ENCODE results near the gene SHC2.
"Not testable (repeated sequence)": the region's sequence is repeated elsewhere in the genome, so short reads cannot be mapped to it uniquely, and the experiment has no call there.

Gene SHC2

GRCh38 chr19:426725-427445 lies 33.9 kb downstream of the SHC2 start:
- no peak for FAIRE-seq
- DNase-seq (ENCODE audit: insufficient read length, low spot score): no peak

- no peak for FAIRE-seq
These were observed 35.8 kb downstream of the SHC2 start for GRCh38 chr19:425056-425455.

GRCh38 chr19:424546-424945 lies 36.3 kb downstream of the SHC2 start:
- no peak for FAIRE-seq
- no peak for DNase-seq (ENCODE audit: insufficient read length, low spot score)

More at GRCh38 chr19:425056-425455, 35.8 kb downstream of the SHC2 start:
- DNase-seq (ENCODE audit: insufficient read length, low spot score): no peak

GRCh38 chr19:423691-424466 lies 37.0 kb downstream of the SHC2 start:
- DNase-seq (ENCODE audit: insufficient read length, low spot score): no peak
- FAIRE-seq: no peak

GRCh38 chr19:422917-423226 lies 38.0 kb downstream of the SHC2 start:
- not testable (repeated sequence) for DNase-seq (ENCODE audit: insufficient read length, low spot score); FAIRE-seq

- no peak for FAIRE-seq
- DNase-seq (ENCODE audit: insufficient read length, low spot score): no peak
These were observed 38.5 kb downstream of the SHC2 start for GRCh38 chr19:422213-422916.

- DNase-seq (ENCODE audit: insufficient read length, low spot score) (no peak), FAIRE-seq (no peak)
These were observed 40.9 kb downstream of the SHC2 start for GRCh38 chr19:419721-420515.

GRCh38 chr19:418761-419671 lies 41.8 kb downstream of the SHC2 start:
- DNase-seq (ENCODE audit: insufficient read length, low spot score) (no peak), FAIRE-seq (no peak)

GRCh38 chr19:416416-416815 lies 44.4 kb downstream of the SHC2 start:
- DNase-seq (ENCODE audit: insufficient read length, low spot score) (no peak), FAIRE-seq (no peak)

GRCh38 chr19:415292-415691 lies 45.5 kb downstream of the SHC2 start:
- DNase-seq (ENCODE audit: insufficient read length, low spot score) (no peak), FAIRE-seq (no peak)

GRCh38 chr19:413756-414420 lies 46.9 kb downstream of the SHC2 start:
- FAIRE-seq (no peak), DNase-seq (ENCODE audit: insufficient read length, low spot score) (no peak)

GRCh38 chr19:412356-413355 lies 48.2 kb downstream of the SHC2 start:
- DNase-seq (ENCODE audit: insufficient read length, low spot score): no peak
- FAIRE-seq: no peak

GRCh38 chr19:411723-412355 lies 49.0 kb downstream of the SHC2 start:
- no peak for FAIRE-seq
- DNase-seq (ENCODE audit: insufficient read length, low spot score): no peak

GRCh38 chr19:411121-411722 lies 49.6 kb downstream of the SHC2 start:
- DNase-seq (ENCODE audit: insufficient read length, low spot score); FAIRE-seq: not testable (repeated sequence)

- no peak for FAIRE-seq
- no peak for DNase-seq (ENCODE audit: insufficient read length, low spot score)
These were observed 50.5 kb downstream of the SHC2 start for GRCh38 chr19:410243-410781.

- no peak for FAIRE-seq
These were observed 51.2 kb downstream of the SHC2 start for GRCh38 chr19:409516-410242.

More at GRCh38 chr19:409516-410242, 51.2 kb downstream of the SHC2 start:
- DNase-seq (ENCODE audit: insufficient read length, low spot score): no peak

Measured in GM19239 (cell line).